Measurements from ENCODE around the gene HEATR9.

The HEATR9 gene

DNA sequence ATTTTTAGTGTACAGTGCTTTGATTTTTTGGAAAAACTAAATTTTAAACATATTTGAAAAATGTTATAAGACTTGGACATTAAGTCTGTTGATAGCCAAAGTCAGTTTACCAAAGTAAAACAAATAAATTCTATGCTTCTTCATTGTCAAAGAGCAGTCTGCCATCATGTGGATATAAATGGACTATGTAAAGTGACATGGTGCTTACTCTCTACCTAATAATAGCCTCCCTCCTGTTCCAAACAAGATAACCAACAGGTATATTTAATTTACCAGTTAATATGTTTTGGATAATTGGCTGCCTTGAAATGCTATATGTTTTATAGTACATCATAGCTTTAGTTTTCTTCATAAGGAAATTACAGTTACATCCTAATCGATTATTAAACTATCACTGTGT lies 43.5 kb downstream of the HEATR9 start:
- no peaks in the 10 kb centered on the region for H3K9me3 ChIP-seq (ENCODE audit: insufficient read depth, low read length)
- H3K4me3 ChIP-seq (ENCODE audit: insufficient read depth, low read length, poor library complexity, severe bottlenecking), result no peak overlapping the region
- no peaks in the 10 kb centered on the region for H3K27me3 ChIP-seq (ENCODE audit: low read length)
- peaks cover 20% of the 10 kb centered on the region for H3F3A ChIP-seq (ENCODE audit: insufficient read depth)
- peaks cover 50% of the 10 kb centered on the region for H3K79me2 ChIP-seq (ENCODE audit: insufficient read depth, low read length)
- TF ChIP-seq, protein P1, sequence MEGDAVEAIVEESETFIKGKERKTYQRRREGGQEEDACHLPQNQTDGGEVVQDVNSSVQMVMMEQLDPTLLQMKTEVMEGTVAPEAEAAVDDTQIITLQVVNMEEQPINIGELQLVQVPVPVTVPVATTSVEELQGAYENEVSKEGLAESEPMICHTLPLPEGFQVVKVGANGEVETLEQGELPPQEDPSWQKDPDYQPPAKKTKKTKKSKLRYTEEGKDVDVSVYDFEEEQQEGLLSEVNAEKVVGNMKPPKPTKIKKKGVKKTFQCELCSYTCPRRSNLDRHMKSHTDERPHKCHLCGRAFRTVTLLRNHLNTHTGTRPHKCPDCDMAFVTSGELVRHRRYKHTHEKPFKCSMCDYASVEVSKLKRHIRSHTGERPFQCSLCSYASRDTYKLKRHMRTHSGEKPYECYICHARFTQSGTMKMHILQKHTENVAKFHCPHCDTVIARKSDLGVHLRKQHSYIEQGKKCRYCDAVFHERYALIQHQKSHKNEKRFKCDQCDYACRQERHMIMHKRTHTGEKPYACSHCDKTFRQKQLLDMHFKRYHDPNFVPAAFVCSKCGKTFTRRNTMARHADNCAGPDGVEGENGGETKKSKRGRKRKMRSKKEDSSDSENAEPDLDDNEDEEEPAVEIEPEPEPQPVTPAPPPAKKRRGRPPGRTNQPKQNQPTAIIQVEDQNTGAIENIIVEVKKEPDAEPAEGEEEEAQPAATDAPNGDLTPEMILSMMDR (IDR thresholded peaks at IDR 0.05; ENCODE audit: insufficient read depth, low read length, poor library complexity, severe bottlenecking), result no peak
- no peak for TF ChIP-seq EZH2phosphoT487 (conservative IDR thresholded peaks at IDR 0.05; ENCODE audit: low read length)
- peaks cover 21% of the 10 kb centered on the region for H4K20me1 ChIP-seq (ENCODE audit: low read depth, low read length)
- H3K4me2 ChIP-seq (ENCODE audit: low read depth, low read length, poor library complexity, severe bottlenecking), result no peak overlapping the region
- peaks cover 62% of the 10 kb centered on the region for H3K36me3 ChIP-seq (ENCODE audit: low read length)
- H3K9ac ChIP-seq (ENCODE audit: low read length), result no peak overlapping the region
- no peak overlapping the region for H3K27ac ChIP-seq (ENCODE audit: low read depth, low read length)
- no peaks in the 10 kb centered on the region for H3K9me2 ChIP-seq (replicated peaks; ENCODE audit: insufficient read depth, low read length)
- no peak overlapping the region for H2AFZ ChIP-seq (ENCODE audit: low read depth, low read length, severe bottlenecking)

DNA sequence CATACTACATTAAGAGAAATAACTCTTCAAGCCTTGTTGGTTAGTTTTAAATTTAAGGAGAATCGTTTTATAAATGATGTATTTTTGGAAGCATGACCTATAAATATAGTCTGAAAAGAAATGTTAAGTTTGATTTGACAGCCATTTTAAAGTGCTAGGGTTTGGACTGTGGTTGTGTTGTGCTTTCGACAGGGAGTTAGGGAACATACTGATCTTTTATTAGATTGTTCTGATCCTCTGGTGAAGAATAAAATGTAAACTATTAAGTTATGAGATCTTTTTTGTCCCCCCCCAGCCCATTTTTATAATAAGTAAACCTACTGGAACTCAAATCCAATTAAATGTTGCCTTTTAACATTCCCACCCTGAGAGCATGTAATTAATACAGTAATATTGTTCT lies 47.4 kb downstream of the HEATR9 start:
- peaks cover 77% of the 10 kb centered on the region for H3K79me2 ChIP-seq (ENCODE audit: insufficient read depth, low read length)
- H3K9ac ChIP-seq (ENCODE audit: low read length), result no peak overlapping the region
- no peak overlapping the region for H3K4me3 ChIP-seq (ENCODE audit: insufficient read depth, low read length, poor library complexity, severe bottlenecking)
- peaks cover 16% of the 10 kb centered on the region; the same call in 1 of the 2 replicates for H3F3A ChIP-seq (ENCODE audit: insufficient read depth)
- H3K9me2 ChIP-seq (replicated peaks; ENCODE audit: insufficient read depth, low read length), result no peaks in the 10 kb centered on the region
- H3K27me3 ChIP-seq (ENCODE audit: low read length), result no peaks in the 10 kb centered on the region
- no peaks in the 10 kb centered on the region for H3K9me3 ChIP-seq (ENCODE audit: insufficient read depth, low read length)
- H2AFZ ChIP-seq (ENCODE audit: low read depth, low read length, severe bottlenecking), result no peak overlapping the region
- peaks cover 73% of the 10 kb centered on the region for H3K36me3 ChIP-seq (ENCODE audit: low read length)
- peaks cover 48% of the 10 kb centered on the region for H4K20me1 ChIP-seq (ENCODE audit: low read depth, low read length)
- no peak for TF ChIP-seq EZH2phosphoT487 (conservative IDR thresholded peaks at IDR 0.05; ENCODE audit: low read length)
- TF ChIP-seq, protein P1 (IDR thresholded peaks at IDR 0.05; ENCODE audit: insufficient read depth, low read length, poor library complexity, severe bottlenecking), result no peak
- no peak overlapping the region for H3K4me2 ChIP-seq (ENCODE audit: low read depth, low read length, poor library complexity, severe bottlenecking)
- no peak overlapping the region for H3K27ac ChIP-seq (ENCODE audit: low read depth, low read length)

DNA sequence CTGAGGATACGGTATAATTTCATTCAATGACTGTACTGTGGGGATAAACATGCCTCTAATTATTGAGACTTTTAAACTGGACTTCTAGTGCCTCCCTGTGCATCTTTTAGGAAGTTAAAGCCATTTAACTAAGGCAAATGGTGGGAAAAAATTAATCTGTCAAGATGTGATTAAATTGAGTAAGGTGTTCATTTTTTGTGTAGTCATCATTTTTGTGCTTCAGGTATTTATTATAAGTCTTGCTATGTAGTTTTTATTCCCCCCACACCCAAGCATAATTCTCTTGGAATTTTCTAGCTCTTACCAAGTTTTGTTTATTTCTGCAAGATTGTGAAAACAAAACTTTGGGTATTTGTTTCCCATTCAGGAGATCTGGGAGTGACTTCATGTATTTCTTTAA lies 49.2 kb downstream of the HEATR9 start:
- TF ChIP-seq, protein P1 (IDR thresholded peaks at IDR 0.05; ENCODE audit: insufficient read depth, low read length, poor library complexity, severe bottlenecking), result no peak
- no peak for TF ChIP-seq EZH2phosphoT487 (conservative IDR thresholded peaks at IDR 0.05; ENCODE audit: low read length)

More for the DNA sequence above, 49.2 kb downstream of the HEATR9 start:
- Histone ChIP-seq H4K20me1 (ENCODE audit: low read depth, low read length) (peaks cover 64% of the 10 kb centered on the region), H3K4me2 (ENCODE audit: low read depth, low read length, poor library complexity, severe bottlenecking) (no peak overlapping the region), H2AFZ (ENCODE audit: low read depth, low read length, severe bottlenecking) (no peak overlapping the region), H3K27ac (ENCODE audit: low read depth, low read length) (no peak overlapping the region), H3K9me2 (replicated peaks; ENCODE audit: insufficient read depth, low read length) (no peaks in the 10 kb centered on the region), H3K9me3 (ENCODE audit: insufficient read depth, low read length) (no peaks in the 10 kb centered on the region), H3K4me3 (ENCODE audit: insufficient read depth, low read length, poor library complexity, severe bottlenecking) (no peak overlapping the region), H3K79me2 (ENCODE audit: insufficient read depth, low read length) (peaks cover 88% of the 10 kb centered on the region), H3F3A (ENCODE audit: insufficient read depth) (peaks cover 19% of the 10 kb centered on the region; the same call in 1 of the 2 replicates), H3K27me3 (ENCODE audit: low read length) (no peaks in the 10 kb centered on the region), H3K36me3 (ENCODE audit: low read length) (peaks cover 71% of the 10 kb centered on the region), H3K9ac (ENCODE audit: low read length) (no peak overlapping the region)
